ENCODE results near the gene HCST.
A peak's percentile ranks its signal among the peaks of the same experiment; 100 is the strongest.
"Not testable (repeated sequence)": the region's sequence is repeated elsewhere in the genome, so short reads cannot be mapped to it uniquely, and the experiment has no call there.

The HCST gene

DNA sequence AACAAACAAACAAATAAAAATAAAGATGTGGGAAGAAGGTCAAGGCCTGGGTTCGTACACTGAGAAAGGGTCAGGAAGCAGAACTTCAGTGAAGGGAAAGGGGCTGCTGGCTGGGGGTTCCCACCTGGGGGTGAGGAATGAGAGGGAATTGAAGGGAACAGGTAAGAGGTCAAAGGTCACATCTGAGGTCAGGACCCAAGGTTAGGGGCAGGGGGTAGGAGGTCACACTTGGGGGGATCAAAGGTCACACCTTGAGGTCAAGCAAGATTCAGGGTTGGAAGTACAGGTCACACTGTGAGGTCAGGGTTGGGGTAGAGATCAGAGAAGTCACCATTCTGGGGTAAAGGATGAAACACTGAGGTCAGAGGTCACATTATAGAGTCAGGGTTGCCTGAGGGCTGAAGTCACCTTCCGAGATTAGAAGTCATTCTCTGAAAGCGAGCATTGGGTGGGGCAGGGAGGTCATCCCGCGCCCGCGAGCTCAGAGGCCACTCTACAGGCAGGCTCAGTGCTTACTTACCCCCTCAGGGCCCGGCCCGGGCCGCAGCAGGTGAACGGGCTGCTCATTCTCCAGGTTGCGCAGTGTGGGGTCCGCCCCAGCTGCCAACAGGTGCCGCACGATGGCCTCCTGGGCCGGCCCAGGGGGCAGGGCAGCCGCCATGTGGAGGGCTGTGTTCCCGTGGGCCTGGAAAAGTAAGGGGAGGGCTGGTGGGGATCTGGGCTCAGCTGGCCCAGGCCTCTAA lies 12.8 kb upstream of the HCST start:
- no peak overlapping the region for H3K4me3 ChIP-seq (ENCODE audit: low read depth, low read length)
- TF ChIP-seq, protein P1, sequence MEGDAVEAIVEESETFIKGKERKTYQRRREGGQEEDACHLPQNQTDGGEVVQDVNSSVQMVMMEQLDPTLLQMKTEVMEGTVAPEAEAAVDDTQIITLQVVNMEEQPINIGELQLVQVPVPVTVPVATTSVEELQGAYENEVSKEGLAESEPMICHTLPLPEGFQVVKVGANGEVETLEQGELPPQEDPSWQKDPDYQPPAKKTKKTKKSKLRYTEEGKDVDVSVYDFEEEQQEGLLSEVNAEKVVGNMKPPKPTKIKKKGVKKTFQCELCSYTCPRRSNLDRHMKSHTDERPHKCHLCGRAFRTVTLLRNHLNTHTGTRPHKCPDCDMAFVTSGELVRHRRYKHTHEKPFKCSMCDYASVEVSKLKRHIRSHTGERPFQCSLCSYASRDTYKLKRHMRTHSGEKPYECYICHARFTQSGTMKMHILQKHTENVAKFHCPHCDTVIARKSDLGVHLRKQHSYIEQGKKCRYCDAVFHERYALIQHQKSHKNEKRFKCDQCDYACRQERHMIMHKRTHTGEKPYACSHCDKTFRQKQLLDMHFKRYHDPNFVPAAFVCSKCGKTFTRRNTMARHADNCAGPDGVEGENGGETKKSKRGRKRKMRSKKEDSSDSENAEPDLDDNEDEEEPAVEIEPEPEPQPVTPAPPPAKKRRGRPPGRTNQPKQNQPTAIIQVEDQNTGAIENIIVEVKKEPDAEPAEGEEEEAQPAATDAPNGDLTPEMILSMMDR (IDR thresholded peaks at IDR 0.05; ENCODE audit: borderline replicate concordance, insufficient read depth, low read depth, low read length), result no peak

DNA sequence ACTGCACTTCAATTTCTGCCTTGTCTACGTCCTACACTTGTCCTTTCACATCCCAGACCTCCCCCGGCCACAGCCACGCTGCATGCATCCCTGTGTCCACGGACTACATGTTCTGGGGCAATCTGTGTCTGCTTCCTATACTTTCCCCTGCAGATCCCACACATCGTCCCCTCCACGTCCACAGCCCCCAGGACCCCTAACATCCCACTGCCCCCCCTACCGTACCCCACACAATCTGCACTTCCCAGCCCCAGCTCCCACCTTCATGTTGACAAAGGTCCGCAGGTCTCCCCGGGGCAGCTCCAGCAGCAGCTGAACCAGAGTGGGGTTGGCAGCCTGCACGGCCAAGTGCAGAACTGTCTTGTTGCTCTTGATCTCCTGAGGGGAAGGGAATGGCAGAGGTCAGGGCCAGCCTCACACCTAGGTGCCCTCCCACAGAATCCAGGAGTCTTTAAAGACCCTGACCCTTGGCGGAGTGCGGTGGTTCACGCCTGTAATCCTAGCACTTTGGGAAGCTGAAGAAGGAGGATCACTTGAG lies 12.1 kb upstream of the HCST start:
- TF ChIP-seq, protein P1 (IDR thresholded peaks at IDR 0.05; ENCODE audit: borderline replicate concordance, insufficient read depth, low read depth, low read length), result no peak
- no peak overlapping the region for H3K4me3 ChIP-seq (ENCODE audit: low read depth, low read length)

DNA sequence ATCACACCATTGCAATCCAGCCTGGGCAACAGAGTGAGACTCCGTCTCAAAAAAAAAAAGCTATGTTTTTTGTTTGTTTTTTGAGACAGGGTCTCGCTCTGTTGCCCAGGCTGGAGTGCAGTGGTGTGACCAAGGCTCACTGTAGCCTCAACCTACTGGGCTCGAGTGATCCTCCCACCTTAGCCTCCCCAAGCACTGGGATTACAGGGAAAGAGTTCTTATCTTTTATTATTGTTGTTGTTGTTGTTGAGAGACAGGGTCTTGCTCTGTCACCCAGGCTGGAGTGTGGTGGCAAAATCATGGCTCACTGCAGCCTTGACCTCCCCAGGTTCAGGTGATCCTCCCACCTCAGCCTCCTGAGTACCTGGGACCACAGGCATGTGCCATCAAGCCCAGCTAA lies 10.5 kb upstream of the HCST start:
- not testable (repeated sequence) for H3K4me3 ChIP-seq (ENCODE audit: low read depth, low read length)

DNA sequence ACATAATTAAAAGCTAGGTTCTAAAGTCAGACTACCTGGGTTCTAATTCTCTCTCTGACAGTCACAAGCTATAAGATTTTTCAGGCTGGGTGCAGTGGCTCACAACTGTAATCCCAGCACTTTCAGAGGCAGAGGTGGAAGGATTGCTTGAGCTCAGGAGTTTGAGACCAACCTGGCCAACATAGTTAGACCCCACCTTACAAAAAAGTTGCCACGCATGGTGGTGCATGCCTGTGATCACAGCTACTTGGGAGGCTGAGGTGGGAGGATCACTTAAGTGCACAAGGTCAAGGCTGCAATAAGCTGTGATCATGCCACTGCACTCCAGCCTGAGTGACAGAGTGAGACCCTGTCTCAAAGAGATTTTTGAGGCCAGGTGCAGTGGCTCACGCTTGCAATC lies 8.0 kb upstream of the HCST start:
- no peak overlapping the region for H3K4me3 ChIP-seq (ENCODE audit: low read depth, low read length)
- TF ChIP-seq, protein P1 (IDR thresholded peaks at IDR 0.05; ENCODE audit: borderline replicate concordance, insufficient read depth, low read depth, low read length), result no peak

DNA sequence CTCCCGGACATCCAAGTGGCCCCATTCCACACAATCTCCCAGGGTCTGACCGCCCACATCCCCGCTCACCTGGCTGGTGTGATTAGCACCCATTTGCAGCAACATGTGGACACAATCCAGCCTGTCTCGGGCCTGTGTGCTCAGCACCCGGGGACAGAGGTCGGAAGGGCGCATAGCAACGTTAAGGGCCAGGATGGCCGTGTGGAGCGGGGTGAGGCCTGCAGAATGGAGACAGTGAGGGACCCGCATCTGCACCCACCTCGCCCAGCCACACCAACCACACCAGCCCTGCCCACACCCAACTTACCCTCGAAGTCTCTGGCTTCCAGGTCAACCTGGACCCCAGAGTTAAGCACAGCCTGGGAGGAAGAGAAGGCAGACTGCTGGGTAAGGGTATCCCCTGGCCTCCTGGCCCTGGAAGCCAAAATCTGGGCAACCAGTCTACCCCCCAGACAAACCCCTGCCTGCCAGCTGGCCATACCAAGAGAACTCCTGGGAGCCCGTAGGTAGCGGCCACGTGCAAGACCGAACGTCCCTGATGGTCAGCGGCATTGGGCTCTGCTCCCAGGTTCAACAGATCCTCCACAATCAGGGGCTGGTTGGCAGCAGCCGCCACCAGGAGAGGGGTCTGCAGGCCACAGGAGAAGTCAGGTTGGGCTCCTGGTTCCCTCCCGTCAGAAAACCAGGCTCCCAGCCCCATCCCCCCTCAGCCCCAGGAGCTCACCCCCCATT lies 6.3 kb upstream of the HCST start:
- no peak overlapping the region for H3K4me3 ChIP-seq (ENCODE audit: low read depth, low read length)
- TF ChIP-seq, protein P1 (IDR thresholded peaks at IDR 0.05; ENCODE audit: borderline replicate concordance, insufficient read depth, low read depth, low read length), result no peak

DNA sequence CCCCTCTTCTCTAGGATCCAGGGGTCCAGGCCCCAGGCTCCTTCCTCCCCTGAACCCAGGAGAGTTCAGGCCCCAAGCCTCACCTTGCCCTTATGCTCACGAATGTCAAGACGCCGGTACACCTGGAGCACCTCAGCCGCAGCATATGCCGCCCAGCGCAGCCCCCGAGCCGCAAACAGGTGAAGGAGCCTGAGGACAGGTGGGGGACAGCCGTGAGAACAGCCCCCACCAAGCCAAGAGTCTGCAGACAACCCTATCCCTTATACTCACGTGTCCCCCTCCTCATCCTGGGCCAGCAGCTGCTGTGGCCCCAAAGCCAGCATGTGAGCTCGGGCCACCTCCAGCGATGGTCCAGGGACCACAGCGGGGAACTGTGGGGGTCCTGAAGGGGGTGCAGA lies 5.7 kb upstream of the HCST start:
- TF ChIP-seq, protein P1 (IDR thresholded peaks at IDR 0.05; ENCODE audit: borderline replicate concordance, insufficient read depth, low read depth, low read length), result no peak
- H3K4me3 ChIP-seq (ENCODE audit: low read depth, low read length), result no peak overlapping the region

DNA sequence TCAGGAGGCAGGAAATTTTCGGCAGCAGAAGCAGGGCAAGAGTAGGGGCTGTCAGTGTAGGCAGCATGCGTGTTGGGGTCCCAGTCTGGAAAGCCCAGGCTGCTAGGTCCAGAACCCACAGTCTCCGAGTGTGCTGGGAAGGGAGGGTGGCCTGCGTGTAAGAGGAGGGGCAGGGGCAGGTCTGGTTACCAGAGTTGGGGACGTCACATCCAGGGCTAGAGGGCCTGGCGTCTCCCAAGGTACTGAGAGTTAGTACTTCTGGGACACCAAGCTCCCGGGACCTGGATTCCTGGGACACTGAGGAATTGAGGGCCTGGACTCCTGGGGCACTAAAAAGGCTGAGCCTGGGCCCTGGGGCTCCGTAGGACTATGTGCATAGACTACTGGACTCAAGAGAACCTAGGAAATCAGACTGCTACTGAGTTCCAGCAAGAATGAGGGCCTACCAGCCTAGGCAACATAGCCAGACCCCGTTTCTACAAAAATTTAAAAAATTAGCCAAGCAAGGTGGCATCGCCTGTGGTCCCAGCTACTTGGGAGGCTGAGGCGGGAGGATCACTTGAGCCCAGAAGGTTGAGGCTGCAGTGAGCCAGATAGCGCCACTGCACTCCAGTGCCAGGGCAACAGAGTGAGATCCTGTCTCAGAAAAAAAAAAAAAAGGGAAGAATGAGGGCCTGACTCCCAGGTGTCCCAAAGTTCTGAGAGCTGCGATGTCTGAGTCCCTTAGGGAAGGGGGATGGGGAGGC lies 4.5 kb upstream of the HCST start:
- H3K4me3 ChIP-seq (ENCODE audit: low read depth, low read length), result peak overlapping the region; percentile 88

More for the DNA sequence above, 4.5 kb upstream of the HCST start:
- TF ChIP-seq, protein P1 (IDR thresholded peaks at IDR 0.05; ENCODE audit: borderline replicate concordance, insufficient read depth, low read depth, low read length), result no peak
